Prostate gland (tissue), 2 donors: ENCODE measurements around the gene HACL1.

Source experiments
- CTCF ChIP-seq, 4 experiments: fragments of 200-600 bp in 2 of 4; fragments of 450-650 bp in 2 of 4; sonication (generic) in 2 of 4; IDR thresholded peaks; 1 replicate in 3 of 4; 2 replicates in 1 of 4; pipeline ENCODE4 v1.5.1; 2016 to 2019; ENCODE audit warnings: antibody characterized with exemption in 4 of 4, mild to moderate bottlenecking in 2 of 4, moderate library complexity in 2 of 4
- POLR2A ChIP-seq: fragments of 450-650 bp; IDR thresholded peaks from one replicate; pipeline ENCODE4 v1.6.1; 2016; ENCODE audit warnings: antibody characterized with exemption, mild to moderate bottlenecking
- POLR2AphosphoS5 ChIP-seq: sonication (generic); formaldehyde crosslinking; IDR thresholded peaks from one replicate; pipeline ENCODE4 v1.6.1; 2017; ENCODE audit warnings: antibody characterized with exemption

- TF ChIP-seq CTCF (IDR thresholded peaks at IDR 0.05) (no peak), POLR2A (no peak), POLR2AphosphoS5 (no peak)
Observed at GRCh38 chr3:15519096-15519495, 82.3 kb downstream of the HACL1 start.
